ENCODE measurements around the gene FH. TPM values are rescaled to one million over a fixed set of nuclear protein-coding genes. Genes with fewer than 3 reads are reported as not detected.

Gene FH
- total and polyA plus RNA-seq, 8 donors = 9.9 to 71.0 (median 48.4) TPM

- TF ChIP-seq EP300 (IDR thresholded peaks at IDR 0.05) (no peak), POLR2AphosphoS5 (IDR thresholded peaks at IDR 0.05) (no peak), POLR2A (IDR thresholded peaks at IDR 0.05) (no peak)
- TF ChIP-seq, protein P1, sequence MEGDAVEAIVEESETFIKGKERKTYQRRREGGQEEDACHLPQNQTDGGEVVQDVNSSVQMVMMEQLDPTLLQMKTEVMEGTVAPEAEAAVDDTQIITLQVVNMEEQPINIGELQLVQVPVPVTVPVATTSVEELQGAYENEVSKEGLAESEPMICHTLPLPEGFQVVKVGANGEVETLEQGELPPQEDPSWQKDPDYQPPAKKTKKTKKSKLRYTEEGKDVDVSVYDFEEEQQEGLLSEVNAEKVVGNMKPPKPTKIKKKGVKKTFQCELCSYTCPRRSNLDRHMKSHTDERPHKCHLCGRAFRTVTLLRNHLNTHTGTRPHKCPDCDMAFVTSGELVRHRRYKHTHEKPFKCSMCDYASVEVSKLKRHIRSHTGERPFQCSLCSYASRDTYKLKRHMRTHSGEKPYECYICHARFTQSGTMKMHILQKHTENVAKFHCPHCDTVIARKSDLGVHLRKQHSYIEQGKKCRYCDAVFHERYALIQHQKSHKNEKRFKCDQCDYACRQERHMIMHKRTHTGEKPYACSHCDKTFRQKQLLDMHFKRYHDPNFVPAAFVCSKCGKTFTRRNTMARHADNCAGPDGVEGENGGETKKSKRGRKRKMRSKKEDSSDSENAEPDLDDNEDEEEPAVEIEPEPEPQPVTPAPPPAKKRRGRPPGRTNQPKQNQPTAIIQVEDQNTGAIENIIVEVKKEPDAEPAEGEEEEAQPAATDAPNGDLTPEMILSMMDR (IDR thresholded peaks at IDR 0.05) = no peak
- no peak for DNase-seq
- no peaks in the 10 kb centered on the region for H3K9me3 ChIP-seq
- H3K27me3 ChIP-seq = no peaks in the 10 kb centered on the region
- H3K4me3 ChIP-seq = no peak overlapping the region
- no peaks in the 10 kb centered on the region for H3K4me1 ChIP-seq
- H3K36me3 ChIP-seq = no peaks in the 10 kb centered on the region
- intact Hi-C loops (cut with DNase I; ENCODE audit: low total_unique reads) = no loop called here
- WGBS, 5 donors = 59 to 63% (median 61%) methylated on average over 1 of the region's 1 CpG
- H3K27ac ChIP-seq = no peak overlapping the region
These were observed 30.8 kb upstream of the FH start for GRCh38 chr1:241550318-241550717.

- Histone ChIP-seq H3K36me3 (no peaks in the 10 kb centered on the region), H3K4me1 (no peaks in the 10 kb centered on the region), H3K27me3 (no peaks in the 10 kb centered on the region), H3K4me3 (no peak overlapping the region), H3K27ac (no peak overlapping the region), H3K9me3 (no peaks in the 10 kb centered on the region)
- intact Hi-C loops (cut with DNase I; ENCODE audit: low total_unique reads) = no loop called here
- 41 to 72% (median 66%) methylated on average over 2 of the region's 2 CpGs for WGBS, 5 donors
- DNase-seq = no peak
- TF ChIP-seq EP300 (IDR thresholded peaks at IDR 0.05) (no peak), POLR2AphosphoS5 (IDR thresholded peaks at IDR 0.05) (no peak), POLR2A (IDR thresholded peaks at IDR 0.05) (no peak)
- TF ChIP-seq, protein P1 (IDR thresholded peaks at IDR 0.05) = no peak
These were observed 28.5 kb upstream of the FH start for GRCh38 chr1:241548008-241548407.

DNA sequence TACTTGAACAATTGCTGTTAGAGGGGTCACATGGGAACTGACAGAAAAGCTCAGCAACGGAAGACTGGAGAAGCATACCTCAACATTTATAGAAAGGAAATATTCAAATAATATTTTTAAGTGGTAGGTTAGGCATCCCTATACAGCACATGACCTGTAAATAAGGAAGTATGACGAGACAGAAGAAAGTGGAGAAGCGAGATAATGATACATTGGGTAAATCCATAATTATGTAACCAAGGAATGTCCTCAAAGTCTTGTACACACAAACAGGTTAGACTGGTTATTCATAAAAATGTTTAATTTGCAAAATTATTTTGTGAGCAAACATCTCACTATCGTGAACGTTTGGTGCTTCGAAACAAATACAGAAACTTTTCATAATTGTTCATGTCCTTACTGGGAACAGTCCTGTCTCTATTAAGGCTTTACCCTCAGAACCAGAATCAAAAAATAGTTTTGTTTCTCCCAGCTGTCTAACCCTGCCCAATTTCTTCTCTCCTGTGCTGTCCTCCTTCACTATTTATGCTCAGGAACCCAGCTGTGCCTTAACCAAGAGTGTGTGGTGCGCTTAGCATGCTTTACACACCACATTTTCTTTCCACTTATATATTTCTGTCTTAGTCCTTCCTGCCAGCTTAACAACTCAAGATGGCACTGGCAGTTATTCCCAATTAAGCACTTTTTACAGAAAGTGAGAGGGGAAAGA lies 22.8 kb upstream of the FH start:
- TF ChIP-seq POLR2A (IDR thresholded peaks at IDR 0.05) (no peak), EP300 (IDR thresholded peaks at IDR 0.05) (no peak), POLR2AphosphoS5 (IDR thresholded peaks at IDR 0.05) (no peak)
- TF ChIP-seq, protein P1 (IDR thresholded peaks at IDR 0.05) = no peak
- H3K27me3 ChIP-seq = no peaks in the 10 kb centered on the region
- no peaks in the 10 kb centered on the region for H3K36me3 ChIP-seq
- no peaks in the 10 kb centered on the region for H3K4me1 ChIP-seq
- peak in 1 of 2 donors; percentile 3 for DNase-seq
- no peak overlapping the region for H3K27ac ChIP-seq
- intact Hi-C loops (cut with DNase I; ENCODE audit: low total_unique reads) = no loop called here
- H3K4me3 ChIP-seq = no peak overlapping the region
- 41 to 58% (median 54%) methylated on average over 7 of the region's 7 CpGs for WGBS, 5 donors
- no peaks in the 10 kb centered on the region for H3K9me3 ChIP-seq

GRCh38 chr1:241536969-241537368 lies 17.4 kb upstream of the FH start:
- Histone ChIP-seq H3K27ac (no peak overlapping the region), H3K27me3 (no peaks in the 10 kb centered on the region), H3K4me3 (no peak overlapping the region), H3K9me3 (no peaks in the 10 kb centered on the region), H3K4me1 (peaks cover 0 to 5% (median 0%) of the 10 kb centered on the region in 4 donors), H3K36me3 (no peaks in the 10 kb centered on the region)
- intact Hi-C loops (cut with DNase I; ENCODE audit: low total_unique reads) = loop anchor here (10.0 kb wide), 1 partner anchor 288 kb away; no protein-coding TSS in a partner anchor
- 71 to 80% (median 74%) methylated on average over 2 of the region's 2 CpGs for WGBS, 5 donors
- DNase-seq = no peak
- TF ChIP-seq POLR2AphosphoS5 (IDR thresholded peaks at IDR 0.05) (no peak), EP300 (IDR thresholded peaks at IDR 0.05) (no peak), POLR2A (IDR thresholded peaks at IDR 0.05) (no peak)
- TF ChIP-seq, protein P1 (IDR thresholded peaks at IDR 0.05) = no peak

Measured in stomach (tissue), 9 donors.